Caco-2 (cell line): ENCODE measurements around the gene MORN1. TPM values are rescaled to one million over a fixed set of nuclear protein-coding genes. Genes with fewer than 3 reads are reported as not detected.

Source experiments
- BruUV-seq: library from RNA; stranded (reverse); fragments of 400-500 nt; replicated peaks from 2 replicates; lab custom pipeline; 2021; lab: Mats Ljungman, UMichigan
- CTCF ChIA-PET: fragments of 300-600 bp; sonication (Branson Sonifier 250); formaldehyde crosslinking; loops from one replicate; lab custom pipeline; 2022; ENCODE audit warnings: antibody characterized with exemption; lab: Charles Lee
- POLR2A ChIA-PET: fragments of 300-600 bp; sonication (Branson Sonifier 250); formaldehyde crosslinking; loops from one replicate; lab custom pipeline; 2022; ENCODE audit warnings: antibody characterized with exemption; lab: Charles Lee
- DNase-seq, 2 experiments: peaks; one replicate each; pipeline versions ENCODE4 v3.0.0 to v3.0.0-alpha.2; 2020 to 2022
- H3K27me3 ChIP-seq: replicated peaks from 2 replicates; pipeline ENCODE4 v1.6.0; 2011; ENCODE audit warnings: low read length; ENCODE audit not compliant: control insufficient read depth, insufficient read depth
- H3K36me3 ChIP-seq: 2 replicates; pipeline ENCODE4 v1.5.1; 2011; ENCODE audit warnings: low read length; ENCODE audit not compliant: control insufficient read depth, insufficient read depth
- H3K4me1 ChIP-seq: fragments of 250-450 bp; sonication (Bioruptor Pico); 2 replicates; pipeline ENCODE4 v1.5.1; 2020; ENCODE audit warnings: mild to moderate bottlenecking
- H3K4me3 ChIP-seq: 2 replicates; pipeline ENCODE4 v1.5.1; 2011; ENCODE audit warnings: low read depth, mild to moderate bottlenecking, control low read depth, low read length
- H3K9me3 ChIP-seq: fragments of 250-450 bp; sonication (Bioruptor Pico); 2 replicates; pipeline ENCODE4 v1.5.1; 2020; ENCODE audit warnings: mild to moderate bottlenecking, moderate library complexity
- H3K27ac Mint-ChIP-seq: one replicate; pipeline ENCODE4 v1.8.0; 2022; ENCODE audit warnings: mixed read lengths; ENCODE audit not compliant: unreplicated experiment
- H3K27me3 Mint-ChIP-seq: one replicate; pipeline ENCODE4 v1.8.0; 2022; ENCODE audit warnings: mixed read lengths; ENCODE audit not compliant: insufficient read depth, unreplicated experiment
- H3K36me3 Mint-ChIP-seq: one replicate; pipeline ENCODE4 v1.8.0; 2022; ENCODE audit warnings: mild to moderate bottlenecking, mixed read lengths; ENCODE audit not compliant: insufficient read depth, unreplicated experiment
- H3K4me1 Mint-ChIP-seq: one replicate; pipeline ENCODE4 v1.8.0; 2022; ENCODE audit warnings: low read depth, mixed read lengths; ENCODE audit not compliant: unreplicated experiment
- H3K4me3 Mint-ChIP-seq: one replicate; pipeline ENCODE4 v1.8.0; 2022; ENCODE audit warnings: mild to moderate bottlenecking, moderate library complexity, mixed read lengths; ENCODE audit not compliant: unreplicated experiment
- H3K9me3 Mint-ChIP-seq: one replicate; pipeline ENCODE4 v1.8.0; 2022; ENCODE audit warnings: mixed read lengths; ENCODE audit not compliant: unreplicated experiment
- intact Hi-C: fragments of 100-400 bp; cut with micrococcal nuclease; formaldehyde crosslinking; loops from one replicate; pipeline ENCODE4 v1.10.0; 2022; ENCODE audit not compliant: unreplicated experiment
- total RNA-seq: library from RNA; stranded (reverse); gene quantifications from 2 replicates; pipeline ENCODE4 v1.2.3, GENCODE V29; 2022
- TF ChIP-seq, protein P1 (sequence below), 2 experiments: fragments of 200-600 bp in 1 of 2; IDR thresholded peaks; 1 replicate in 1 of 2; 2 replicates in 1 of 2; pipeline versions ENCODE4 v1.5.1 to v1.8.0; 2011 to 2022; ENCODE audit warnings: antibody characterized with exemption in 1 of 2, control low read depth in 1 of 2, inconsistent platforms in 1 of 2, low read depth in 1 of 2, low read length in 1 of 2, mild to moderate bottlenecking in 1 of 2, moderate library complexity in 1 of 2; ENCODE audit not compliant: insufficient read depth in 1 of 2, severe bottlenecking in 1 of 2, unreplicated experiment in 1 of 2

MORN1 gene
- total RNA-seq, 1 experiment from 2014 or later = 8.6 TPM

DNA sequence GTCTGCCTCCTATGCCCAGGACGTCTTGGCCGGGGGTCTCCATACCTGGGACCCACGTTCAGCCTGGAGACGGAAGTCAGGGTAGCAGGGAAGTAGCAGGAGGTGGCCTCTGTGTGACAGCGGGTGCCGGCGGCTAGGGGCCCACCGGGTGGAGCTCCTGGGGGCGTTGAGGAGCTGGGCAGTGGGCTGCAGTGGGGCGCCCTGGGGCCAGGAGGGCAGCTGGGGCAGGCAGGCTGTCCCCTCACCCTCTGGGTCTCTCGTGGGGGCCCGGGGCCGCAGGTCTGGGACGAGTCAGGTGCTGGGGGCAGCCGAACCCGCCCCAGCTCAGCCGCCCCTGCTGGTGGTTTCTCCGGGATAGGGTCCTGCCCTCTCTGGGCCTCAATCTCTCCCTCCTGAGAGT is 35.7 kb upstream of the MORN1 start:
- Histone ChIP-seq H3K27me3 (no peaks in the 10 kb centered on the region; the same call in 1 of the 2 replicates), H3K36me3 (no peaks in the 10 kb centered on the region), H3K4me3 (no peak overlapping the region), H3K4me1 (no peaks in the 10 kb centered on the region), H3K9me3 (peaks cover 4% of the 10 kb centered on the region; the same call in 1 of the 2 replicates)
- ChIA-PET CTCF (no interaction called here), POLR2A (no interaction called here)
- Mint-ChIP-seq H3K4me1 (no peaks in the 10 kb centered on the region), H3K27ac (no peak overlapping the region), H3K36me3 (no peaks in the 10 kb centered on the region), H3K27me3 (no peaks in the 10 kb centered on the region), H3K4me3 (no peak overlapping the region), H3K9me3 (no peaks in the 10 kb centered on the region)
- TF ChIP-seq, protein P1, sequence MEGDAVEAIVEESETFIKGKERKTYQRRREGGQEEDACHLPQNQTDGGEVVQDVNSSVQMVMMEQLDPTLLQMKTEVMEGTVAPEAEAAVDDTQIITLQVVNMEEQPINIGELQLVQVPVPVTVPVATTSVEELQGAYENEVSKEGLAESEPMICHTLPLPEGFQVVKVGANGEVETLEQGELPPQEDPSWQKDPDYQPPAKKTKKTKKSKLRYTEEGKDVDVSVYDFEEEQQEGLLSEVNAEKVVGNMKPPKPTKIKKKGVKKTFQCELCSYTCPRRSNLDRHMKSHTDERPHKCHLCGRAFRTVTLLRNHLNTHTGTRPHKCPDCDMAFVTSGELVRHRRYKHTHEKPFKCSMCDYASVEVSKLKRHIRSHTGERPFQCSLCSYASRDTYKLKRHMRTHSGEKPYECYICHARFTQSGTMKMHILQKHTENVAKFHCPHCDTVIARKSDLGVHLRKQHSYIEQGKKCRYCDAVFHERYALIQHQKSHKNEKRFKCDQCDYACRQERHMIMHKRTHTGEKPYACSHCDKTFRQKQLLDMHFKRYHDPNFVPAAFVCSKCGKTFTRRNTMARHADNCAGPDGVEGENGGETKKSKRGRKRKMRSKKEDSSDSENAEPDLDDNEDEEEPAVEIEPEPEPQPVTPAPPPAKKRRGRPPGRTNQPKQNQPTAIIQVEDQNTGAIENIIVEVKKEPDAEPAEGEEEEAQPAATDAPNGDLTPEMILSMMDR (IDR thresholded peaks at IDR 0.05; ENCODE audit: insufficient read depth in 1 of 2, low read depth in 1 of 2, low read length in 1 of 2, severe bottlenecking in 1 of 2, unreplicated experiment in 1 of 2) = no peak
- no peak for DNase-seq
- no TSS peak for BruUV-seq
- intact Hi-C loops = no loop called here

DNA sequence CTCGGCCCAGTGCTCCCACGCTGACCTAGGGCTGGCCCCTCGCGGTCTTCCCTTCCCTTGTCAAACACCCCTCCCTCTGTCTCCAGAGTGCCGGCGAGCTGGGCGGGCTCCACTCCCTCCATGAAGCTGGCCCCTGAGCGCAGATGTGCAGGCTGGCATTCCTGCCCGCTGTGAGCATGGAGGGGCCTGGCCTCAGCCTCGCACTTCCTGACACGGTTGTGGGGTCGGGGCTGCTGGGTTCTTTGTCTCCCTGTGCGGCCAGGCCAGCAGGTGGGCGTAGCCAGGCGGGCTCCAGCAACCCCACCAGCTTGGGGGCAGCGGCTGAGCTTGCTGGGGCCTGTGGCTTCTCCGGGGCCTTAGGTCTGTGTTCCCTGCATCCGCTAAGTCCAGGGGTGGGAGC is 35.2 kb upstream of the MORN1 start:
- DNase-seq = no peak
- Mint-ChIP-seq H3K36me3 (no peaks in the 10 kb centered on the region), H3K27me3 (no peaks in the 10 kb centered on the region), H3K27ac (no peak overlapping the region), H3K9me3 (no peaks in the 10 kb centered on the region), H3K4me3 (no peak overlapping the region), H3K4me1 (no peaks in the 10 kb centered on the region)
- H3K36me3 ChIP-seq = no peaks in the 10 kb centered on the region
- no TSS peak for BruUV-seq
- CTCF ChIA-PET = no interaction called here
- intact Hi-C loops = no loop called here
- no peak overlapping the region for H3K4me3 ChIP-seq
- H3K27me3 ChIP-seq = no peaks in the 10 kb centered on the region; the same call in 1 of the 2 replicates
- POLR2A ChIA-PET = no interaction called here
- peaks cover 4% of the 10 kb centered on the region; the same call in 1 of the 2 replicates for H3K9me3 ChIP-seq
- TF ChIP-seq, protein P1 (IDR thresholded peaks at IDR 0.05; ENCODE audit: insufficient read depth in 1 of 2, low read depth in 1 of 2, low read length in 1 of 2, severe bottlenecking in 1 of 2, unreplicated experiment in 1 of 2) = no peak
- H3K4me1 ChIP-seq = no peaks in the 10 kb centered on the region

DNA sequence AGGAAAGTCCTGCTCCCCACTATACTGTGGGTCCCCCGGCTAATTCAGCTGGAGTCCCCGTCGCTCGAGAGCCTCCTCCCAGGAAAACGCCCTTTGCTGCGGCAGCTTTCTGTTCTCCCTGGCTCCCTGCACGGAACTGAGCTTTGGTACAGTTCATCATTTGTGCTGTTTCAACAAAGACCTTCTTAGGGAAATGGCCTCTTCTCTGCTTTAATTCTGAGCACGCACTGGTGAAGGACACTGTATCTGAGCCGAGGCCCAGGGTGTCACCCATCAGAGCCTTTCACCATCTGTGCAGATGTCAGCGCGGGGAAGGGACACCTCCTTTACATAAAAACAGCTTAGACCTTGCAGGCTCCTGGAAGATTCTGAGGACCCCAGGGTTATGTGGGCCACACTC is 34.5 kb upstream of the MORN1 start:
- ChIA-PET CTCF (no interaction called here), POLR2A (no interaction called here)
- BruUV-seq = no TSS peak
- Histone ChIP-seq H3K27me3 (no peaks in the 10 kb centered on the region; the same call in 1 of the 2 replicates), H3K4me3 (no peak overlapping the region), H3K36me3 (no peaks in the 10 kb centered on the region), H3K9me3 (peaks cover 4% of the 10 kb centered on the region; the same call in 1 of the 2 replicates), H3K4me1 (no peaks in the 10 kb centered on the region)
- Mint-ChIP-seq H3K27ac (no peak overlapping the region), H3K36me3 (no peaks in the 10 kb centered on the region), H3K27me3 (no peaks in the 10 kb centered on the region), H3K9me3 (no peaks in the 10 kb centered on the region), H3K4me3 (no peak overlapping the region), H3K4me1 (no peaks in the 10 kb centered on the region)
- TF ChIP-seq, protein P1 (IDR thresholded peaks at IDR 0.05; ENCODE audit: insufficient read depth in 1 of 2, low read depth in 1 of 2, low read length in 1 of 2, severe bottlenecking in 1 of 2, unreplicated experiment in 1 of 2) = no peak
- no peak for DNase-seq
- intact Hi-C loops = no loop called here
